HepG2 (cell line): Measurements from ENCODE around the gene LRRC45. TPM values are rescaled to one million over a fixed set of nuclear protein-coding genes. Genes with fewer than 3 reads are reported as not detected.

ENCODE experiments used
- NCOA2 ChIP-seq: sonication (generic); formaldehyde crosslinking; IDR thresholded peaks from 2 replicates; pipeline ENCODE4 v1.8.0; 2022; ENCODE audit warnings: inconsistent platforms
- NFATC3 ChIP-seq: sonication (generic); formaldehyde crosslinking; IDR thresholded peaks from 2 replicates; pipeline ENCODE4 v1.5.1; 2020; ENCODE audit warnings: mild to moderate bottlenecking, missing genetic modification reagents
- RBFOX2 ChIP-seq: fragments of 200-400 bp; formaldehyde crosslinking; IDR thresholded peaks from 2 replicates; pipeline ENCODE4 v1.6.1; 2017; ENCODE audit warnings: low read depth, mild to moderate bottlenecking, low read length
- RELA ChIP-seq: sonication (generic); formaldehyde crosslinking; IDR thresholded peaks from 2 replicates; pipeline ENCODE4 v1.4.0; 2020; ENCODE audit warnings: missing genetic modification reagents
- TEAD3 ChIP-seq: optimal IDR thresholded peaks from 2 replicates; pipeline ENCODE3; 2016; ENCODE audit warnings: borderline replicate concordance
- ZC3H4 ChIP-seq: sonication (generic); formaldehyde crosslinking; IDR thresholded peaks from 2 replicates; pipeline ENCODE4 v1.4.0; 2020; ENCODE audit warnings: missing genetic modification reagents, borderline replicate concordance
- ZNF607 ChIP-seq: sonication (generic); formaldehyde crosslinking; IDR thresholded peaks from 2 replicates; pipeline ENCODE4 v1.5.1; 2020; ENCODE audit warnings: missing genetic modification reagents, mild to moderate bottlenecking, borderline replicate concordance
- polyA plus RNA-seq, 8 experiments: library from polyadenylated mRNA; depleted of rRNA in 3 of 8; stranded (reverse) in 7 of 8; unstranded in 1 of 8; fragments of >200 nt; fragmentation: Illumina TruSeq in 4 of 8; extraction: Trizol in 4 of 8; gene quantifications; 2 replicates each; pipeline versions ENCODE4 v1.2.1 to v1.2.3, GENCODE V29; 2011 to 2016; ENCODE audit warnings: low read depth in 4 of 8, missing spikeins in 1 of 8, mixed read lengths in 1 of 8; ENCODE audit not compliant: insufficient read depth in 1 of 8
- total RNA-seq, 5 experiments: library from RNA; depleted of rRNA; stranded (reverse); fragments of >200 nt; fragmentation: Illumina TruSeq; extraction: Trizol; gene quantifications; 2 replicates each; pipeline ENCODE4 v1.2.3, GENCODE V29; 2016; ENCODE audit warnings: low read depth in 1 of 5
- TF ChIP-seq, protein P1 (sequence below): sonication (generic); formaldehyde crosslinking; IDR thresholded peaks from 2 replicates; pipeline ENCODE4 v1.4.0; 2020; ENCODE audit warnings: low read depth, mild to moderate bottlenecking, missing genetic modification reagents
- TF ChIP-seq, protein P2 (sequence below): sonication (generic); formaldehyde crosslinking; IDR thresholded peaks from 2 replicates; pipeline ENCODE4 v1.5.0; 2020; ENCODE audit warnings: missing genetic modification reagents, mild to moderate bottlenecking, borderline replicate concordance
- TF ChIP-seq, protein P3 (sequence below): sonication (generic); formaldehyde crosslinking; IDR thresholded peaks from 2 replicates; pipeline ENCODE4 v1.4.0; 2020; ENCODE audit warnings: missing genetic modification reagents
- TF ChIP-seq, protein P4 (sequence below): IDR thresholded peaks from 2 replicates; pipeline ENCODE4 v1.6.1; 2016; ENCODE audit warnings: mild to moderate bottlenecking, missing biosample characterization, missing genetic modification reagents
- TF ChIP-seq, protein P5 (sequence below): sonication (generic); formaldehyde crosslinking; IDR thresholded peaks from 2 replicates; pipeline ENCODE4 v1.5.1; 2020; ENCODE audit warnings: mild to moderate bottlenecking, missing genetic modification reagents
- TF ChIP-seq, protein P6 (sequence below): sonication (generic); formaldehyde crosslinking; IDR thresholded peaks from 2 replicates; pipeline ENCODE4 v1.4.0; 2020; ENCODE audit warnings: mild to moderate bottlenecking, missing genetic modification reagents
- TF ChIP-seq, protein P7 (sequence below): sonication (generic); formaldehyde crosslinking; IDR thresholded peaks from 2 replicates; pipeline ENCODE4 v1.5.0; 2020; ENCODE audit warnings: missing genetic modification reagents

LRRC45 gene
- total and polyA plus RNA-seq, 2 of the 13 experiments (the other 11 are each of a cell fraction or from before 2014, with no cell fraction given): 11.6 to 48.1 TPM

DNA sequence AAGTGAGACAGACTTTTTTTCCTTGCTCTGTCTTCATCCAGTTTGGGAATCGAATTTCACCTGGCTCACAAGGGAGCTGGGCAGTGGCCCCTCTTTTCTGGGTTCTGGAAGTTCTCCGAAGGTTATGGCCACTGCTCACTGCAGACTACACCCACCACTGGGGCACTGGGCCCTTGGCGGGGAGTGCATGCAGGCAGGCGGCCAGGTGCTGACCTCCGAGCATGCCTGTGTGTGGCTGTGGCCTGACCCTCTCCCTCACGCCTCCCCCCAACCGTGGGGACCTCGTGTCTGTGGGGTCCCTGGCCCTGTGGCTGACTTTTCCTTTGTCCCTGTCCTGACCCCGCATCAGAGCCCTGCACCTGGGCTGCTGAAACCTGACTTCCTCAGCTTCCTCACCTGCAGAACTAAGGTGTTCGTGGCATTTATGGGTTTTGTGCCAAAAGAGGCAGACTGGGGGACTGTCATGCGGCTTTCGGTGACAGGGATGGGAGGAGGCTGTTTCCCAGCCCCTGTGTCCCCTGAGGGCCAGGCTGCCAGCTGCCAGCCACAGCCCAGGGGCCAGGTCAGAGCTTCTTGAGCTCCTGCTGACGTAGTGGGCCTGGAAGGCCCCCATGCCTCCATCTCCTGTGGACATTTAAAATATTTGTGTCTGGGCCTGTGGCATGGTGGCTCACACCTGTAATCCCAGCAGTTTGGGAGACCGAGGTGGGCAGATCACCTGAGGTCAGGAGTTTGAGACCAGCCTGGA is 24.2 kb upstream of the LRRC45 start (continued):
- TF ChIP-seq, protein P1, sequence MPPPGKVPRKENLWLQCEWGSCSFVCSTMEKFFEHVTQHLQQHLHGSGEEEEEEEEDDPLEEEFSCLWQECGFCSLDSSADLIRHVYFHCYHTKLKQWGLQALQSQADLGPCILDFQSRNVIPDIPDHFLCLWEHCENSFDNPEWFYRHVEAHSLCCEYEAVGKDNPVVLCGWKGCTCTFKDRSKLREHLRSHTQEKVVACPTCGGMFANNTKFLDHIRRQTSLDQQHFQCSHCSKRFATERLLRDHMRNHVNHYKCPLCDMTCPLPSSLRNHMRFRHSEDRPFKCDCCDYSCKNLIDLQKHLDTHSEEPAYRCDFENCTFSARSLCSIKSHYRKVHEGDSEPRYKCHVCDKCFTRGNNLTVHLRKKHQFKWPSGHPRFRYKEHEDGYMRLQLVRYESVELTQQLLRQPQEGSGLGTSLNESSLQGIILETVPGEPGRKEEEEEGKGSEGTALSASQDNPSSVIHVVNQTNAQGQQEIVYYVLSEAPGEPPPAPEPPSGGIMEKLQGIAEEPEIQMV: 0 out of 2 replicates have a peak, but pooled peaks have one; percentile 43
- TF ChIP-seq, protein P2, sequence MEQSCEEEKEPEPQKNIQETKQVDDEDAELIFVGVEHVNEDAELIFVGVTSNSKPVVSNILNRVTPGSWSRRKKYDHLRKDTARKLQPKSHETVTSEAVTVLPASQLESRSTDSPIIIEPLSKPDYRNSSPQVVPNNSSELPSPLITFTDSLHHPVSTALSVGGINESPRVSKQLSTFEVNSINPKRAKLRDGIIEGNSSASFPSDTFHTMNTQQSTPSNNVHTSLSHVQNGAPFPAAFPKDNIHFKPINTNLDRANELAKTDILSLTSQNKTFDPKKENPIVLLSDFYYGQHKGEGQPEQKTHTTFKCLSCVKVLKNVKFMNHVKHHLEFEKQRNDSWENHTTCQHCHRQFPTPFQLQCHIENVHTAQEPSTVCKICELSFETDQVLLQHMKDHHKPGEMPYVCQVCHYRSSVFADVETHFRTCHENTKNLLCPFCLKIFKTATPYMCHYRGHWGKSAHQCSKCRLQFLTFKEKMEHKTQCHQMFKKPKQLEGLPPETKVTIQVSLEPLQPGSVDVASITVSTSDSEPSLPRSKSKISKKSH (CRISPR knock-in tag): peak; percentile 62; the same call in 1 of the 2 replicates
- TF ChIP-seq, protein P3, sequence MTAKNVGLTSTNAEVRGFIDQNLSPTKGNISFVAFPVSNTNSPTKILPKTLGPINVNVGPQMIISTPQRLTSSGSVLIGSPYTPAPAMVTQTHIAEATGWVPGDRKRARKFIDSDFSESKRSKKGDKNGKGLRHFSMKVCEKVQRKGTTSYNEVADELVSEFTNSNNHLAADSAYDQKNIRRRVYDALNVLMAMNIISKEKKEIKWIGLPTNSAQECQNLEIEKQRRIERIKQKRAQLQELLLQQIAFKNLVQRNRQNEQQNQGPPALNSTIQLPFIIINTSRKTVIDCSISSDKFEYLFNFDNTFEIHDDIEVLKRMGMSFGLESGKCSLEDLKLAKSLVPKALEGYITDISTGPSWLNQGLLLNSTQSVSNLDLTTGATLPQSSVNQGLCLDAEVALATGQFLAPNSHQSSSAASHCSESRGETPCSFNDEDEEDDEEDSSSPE (CRISPR knock-in tag): 0 out of 2 replicates have a peak, but pooled peaks have one; percentile 10
- TF ChIP-seq RBFOX2 (peak; percentile 90), NFATC3 (CRISPR knock-in tag) (0 out of 2 replicates have a peak, but pooled peaks have one; percentile 53), ZNF607 (CRISPR knock-in tag) (0 out of 2 replicates have a peak, but pooled peaks have one; percentile 49), ZC3H4 (CRISPR knock-in tag) (peak; percentile 92), RELA (CRISPR knock-in tag) (no peak), TEAD3 (CRISPR knock-in tag) (no peak), NCOA2 (CRISPR knock-in tag) (0 out of 2 replicates have a peak, but pooled peaks have one; percentile 24)
- TF ChIP-seq, protein P4, sequence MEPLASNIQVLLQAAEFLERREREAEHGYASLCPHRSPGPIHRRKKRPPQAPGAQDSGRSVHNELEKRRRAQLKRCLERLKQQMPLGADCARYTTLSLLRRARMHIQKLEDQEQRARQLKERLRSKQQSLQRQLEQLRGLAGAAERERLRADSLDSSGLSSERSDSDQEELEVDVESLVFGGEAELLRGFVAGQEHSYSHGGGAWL: peak; percentile 43; the same call in 1 of the 2 replicates
- TF ChIP-seq, protein P5, sequence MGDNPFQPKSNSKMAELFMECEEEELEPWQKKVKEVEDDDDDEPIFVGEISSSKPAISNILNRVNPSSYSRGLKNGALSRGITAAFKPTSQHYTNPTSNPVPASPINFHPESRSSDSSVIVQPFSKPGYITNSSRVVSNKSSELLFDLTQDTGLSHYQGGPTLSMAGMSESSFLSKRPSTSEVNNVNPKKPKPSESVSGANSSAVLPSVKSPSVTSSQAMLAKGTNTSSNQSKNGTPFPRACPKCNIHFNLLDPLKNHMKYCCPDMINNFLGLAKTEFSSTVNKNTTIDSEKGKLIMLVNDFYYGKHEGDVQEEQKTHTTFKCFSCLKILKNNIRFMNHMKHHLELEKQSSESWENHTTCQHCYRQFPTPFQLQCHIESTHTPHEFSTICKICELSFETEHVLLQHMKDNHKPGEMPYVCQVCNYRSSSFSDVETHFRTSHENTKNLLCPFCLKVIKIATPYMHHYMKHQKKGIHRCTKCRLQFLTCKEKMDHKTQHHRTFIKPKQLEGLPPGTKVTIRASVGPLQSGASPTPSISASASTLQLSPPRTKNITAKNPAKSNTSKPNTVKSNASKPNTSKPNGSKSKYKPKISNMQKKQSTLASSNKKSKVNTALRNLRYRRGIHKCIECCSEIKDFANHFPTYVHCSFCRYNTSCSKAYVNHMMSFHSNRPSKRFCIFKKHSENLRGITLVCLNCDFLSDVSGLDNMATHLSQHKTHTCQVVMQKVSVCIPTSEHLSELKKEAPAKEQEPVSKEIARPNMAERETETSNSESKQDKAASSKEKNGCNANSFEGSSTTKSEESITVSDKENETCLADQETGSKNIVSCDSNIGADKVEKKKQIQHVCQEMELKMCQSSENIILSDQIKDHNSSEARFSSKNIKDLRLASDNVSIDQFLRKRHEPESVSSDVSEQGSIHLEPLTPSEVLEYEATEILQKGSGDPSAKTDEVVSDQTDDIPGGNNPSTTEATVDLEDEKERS (CRISPR knock-in tag): no peak
- TF ChIP-seq, protein P6, sequence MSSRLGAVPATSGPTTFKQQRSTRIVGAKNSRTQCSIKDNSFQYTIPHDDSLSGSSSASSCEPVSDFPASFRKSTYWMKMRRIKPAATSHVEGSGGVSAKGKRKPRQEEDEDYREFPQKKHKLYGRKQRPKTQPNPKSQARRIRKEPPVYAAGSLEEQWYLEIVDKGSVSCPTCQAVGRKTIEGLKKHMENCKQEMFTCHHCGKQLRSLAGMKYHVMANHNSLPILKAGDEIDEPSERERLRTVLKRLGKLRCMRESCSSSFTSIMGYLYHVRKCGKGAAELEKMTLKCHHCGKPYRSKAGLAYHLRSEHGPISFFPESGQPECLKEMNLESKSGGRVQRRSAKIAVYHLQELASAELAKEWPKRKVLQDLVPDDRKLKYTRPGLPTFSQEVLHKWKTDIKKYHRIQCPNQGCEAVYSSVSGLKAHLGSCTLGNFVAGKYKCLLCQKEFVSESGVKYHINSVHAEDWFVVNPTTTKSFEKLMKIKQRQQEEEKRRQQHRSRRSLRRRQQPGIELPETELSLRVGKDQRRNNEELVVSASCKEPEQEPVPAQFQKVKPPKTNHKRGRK (CRISPR knock-in tag): no peak
- TF ChIP-seq, protein P7, sequence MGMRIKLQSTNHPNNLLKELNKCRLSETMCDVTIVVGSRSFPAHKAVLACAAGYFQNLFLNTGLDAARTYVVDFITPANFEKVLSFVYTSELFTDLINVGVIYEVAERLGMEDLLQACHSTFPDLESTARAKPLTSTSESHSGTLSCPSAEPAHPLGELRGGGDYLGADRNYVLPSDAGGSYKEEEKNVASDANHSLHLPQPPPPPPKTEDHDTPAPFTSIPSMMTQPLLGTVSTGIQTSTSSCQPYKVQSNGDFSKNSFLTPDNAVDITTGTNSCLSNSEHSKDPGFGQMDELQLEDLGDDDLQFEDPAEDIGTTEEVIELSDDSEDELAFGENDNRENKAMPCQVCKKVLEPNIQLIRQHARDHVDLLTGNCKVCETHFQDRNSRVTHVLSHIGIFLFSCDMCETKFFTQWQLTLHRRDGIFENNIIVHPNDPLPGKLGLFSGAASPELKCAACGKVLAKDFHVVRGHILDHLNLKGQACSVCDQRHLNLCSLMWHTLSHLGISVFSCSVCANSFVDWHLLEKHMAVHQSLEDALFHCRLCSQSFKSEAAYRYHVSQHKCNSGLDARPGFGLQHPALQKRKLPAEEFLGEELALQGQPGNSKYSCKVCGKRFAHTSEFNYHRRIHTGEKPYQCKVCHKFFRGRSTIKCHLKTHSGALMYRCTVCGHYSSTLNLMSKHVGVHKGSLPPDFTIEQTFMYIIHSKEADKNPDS (CRISPR knock-in tag): no peak
